Suppressor macrophage treated with lipopolysaccharide for 4 hours (primary cell): Measurements from ENCODE around the gene CAB39L.

Experiments
- DNase-seq: peaks from one replicate; pipeline ENCODE4 v3.0.0-alpha.2; 2020

Gene CAB39L

DNA sequence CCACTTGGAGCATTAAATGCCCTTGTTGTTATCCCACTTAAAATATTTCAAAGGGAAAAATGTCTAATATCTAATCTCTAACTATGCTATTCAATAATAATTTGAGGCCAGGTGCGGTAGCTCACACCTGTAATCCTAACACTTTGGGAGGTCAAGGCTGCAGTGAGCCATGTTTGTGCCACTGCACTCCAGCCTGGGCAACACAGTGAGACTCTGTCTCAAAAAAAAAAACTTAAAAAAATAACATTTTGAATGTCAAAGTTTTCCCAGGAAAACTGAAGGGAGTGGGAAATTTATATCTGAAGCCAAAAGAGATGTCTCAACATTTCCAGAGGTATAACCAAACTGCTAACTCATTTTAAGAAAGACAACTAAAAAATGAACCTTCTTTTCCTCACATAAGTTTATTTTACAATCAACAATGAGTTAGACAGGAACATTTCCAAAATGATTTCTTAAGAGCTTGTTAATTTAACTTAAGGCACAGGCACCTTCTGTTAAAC lies 47.9 kb downstream of the CAB39L start:
- DNase-seq: no peak

DNA sequence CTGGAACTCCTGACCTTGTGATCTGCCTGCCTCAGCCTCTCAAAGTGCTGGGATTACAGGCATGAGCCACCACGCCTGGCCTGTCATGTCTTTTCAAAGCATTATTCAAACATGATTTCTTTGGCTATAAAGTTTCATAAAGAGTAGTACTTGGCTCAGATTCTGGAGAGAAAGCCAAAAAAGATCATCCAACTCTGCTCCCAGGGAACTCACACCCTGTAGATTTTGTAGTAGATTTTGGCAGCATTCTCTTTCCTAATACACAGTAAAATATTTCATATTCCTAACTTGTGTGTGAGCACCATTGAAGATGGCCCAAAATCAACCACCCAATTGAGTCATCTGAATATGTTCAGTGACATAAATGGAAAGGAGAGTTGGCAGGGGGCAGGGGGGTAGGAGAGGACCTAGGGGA lies 48.4 kb downstream of the CAB39L start:
- DNase-seq: no peak

DNA sequence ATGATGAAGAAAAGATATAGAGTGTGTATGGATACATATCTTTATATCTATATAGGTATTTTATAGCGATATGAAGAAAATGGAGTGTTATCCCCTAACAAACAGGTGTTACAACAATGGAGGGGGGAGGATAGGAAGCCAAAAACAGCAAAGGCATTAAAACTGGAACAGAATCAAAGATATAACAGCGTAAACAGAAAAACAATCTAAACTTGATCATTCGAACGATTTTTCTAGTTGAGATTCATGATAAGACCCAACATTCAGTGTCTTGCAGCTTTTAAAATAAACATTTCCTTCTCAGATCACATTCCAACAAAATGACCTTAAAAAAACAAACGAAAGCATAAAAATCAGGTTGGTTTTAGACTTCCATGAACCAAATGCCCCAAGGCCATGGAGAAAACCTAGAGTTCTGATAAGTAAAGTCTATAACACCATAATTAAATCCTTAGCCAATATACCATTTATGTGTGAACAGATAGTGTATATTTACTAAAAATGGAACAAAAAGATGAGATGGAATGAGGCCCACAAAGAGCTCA lies 55.7 kb downstream of the CAB39L start:
- no peak for DNase-seq

DNA sequence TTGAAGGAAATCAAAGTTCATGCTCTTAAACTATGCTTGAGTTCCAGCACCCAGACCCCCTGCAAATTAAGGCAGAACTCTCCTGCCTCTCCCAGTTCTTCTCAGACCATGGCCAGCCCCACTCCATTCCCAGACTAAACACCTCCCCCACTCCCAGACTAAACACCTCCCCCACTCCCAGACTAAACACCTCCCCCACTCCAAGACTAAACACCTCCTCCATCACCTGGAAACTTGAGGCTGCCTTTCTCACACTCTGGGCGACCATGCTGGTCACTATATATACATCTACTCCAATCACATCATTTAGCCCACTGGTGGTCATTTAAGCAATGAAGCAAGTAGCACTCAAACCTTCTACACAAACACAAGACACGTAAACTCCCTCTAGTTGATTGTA lies 57.2 kb downstream of the CAB39L start:
- no peak for DNase-seq

DNA sequence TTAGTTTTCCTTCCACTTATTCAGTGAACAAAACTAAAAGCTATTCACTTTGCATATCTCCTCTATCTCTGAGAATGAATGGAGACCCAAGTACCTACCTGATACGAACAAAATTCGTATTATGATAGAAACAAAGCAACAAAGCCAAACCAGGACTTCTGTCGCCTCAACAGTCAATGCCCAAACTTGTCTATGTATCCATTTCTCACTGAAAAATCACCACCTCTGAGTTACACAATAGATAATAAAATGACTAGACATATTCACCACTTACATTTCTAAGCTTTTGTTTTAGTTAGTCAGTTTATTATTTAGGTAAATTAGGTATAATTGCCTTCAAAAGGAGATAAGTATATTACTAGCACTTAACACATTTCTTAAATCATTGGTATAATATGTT lies 67.7 kb downstream of the CAB39L start:
- no peak for DNase-seq

DNA sequence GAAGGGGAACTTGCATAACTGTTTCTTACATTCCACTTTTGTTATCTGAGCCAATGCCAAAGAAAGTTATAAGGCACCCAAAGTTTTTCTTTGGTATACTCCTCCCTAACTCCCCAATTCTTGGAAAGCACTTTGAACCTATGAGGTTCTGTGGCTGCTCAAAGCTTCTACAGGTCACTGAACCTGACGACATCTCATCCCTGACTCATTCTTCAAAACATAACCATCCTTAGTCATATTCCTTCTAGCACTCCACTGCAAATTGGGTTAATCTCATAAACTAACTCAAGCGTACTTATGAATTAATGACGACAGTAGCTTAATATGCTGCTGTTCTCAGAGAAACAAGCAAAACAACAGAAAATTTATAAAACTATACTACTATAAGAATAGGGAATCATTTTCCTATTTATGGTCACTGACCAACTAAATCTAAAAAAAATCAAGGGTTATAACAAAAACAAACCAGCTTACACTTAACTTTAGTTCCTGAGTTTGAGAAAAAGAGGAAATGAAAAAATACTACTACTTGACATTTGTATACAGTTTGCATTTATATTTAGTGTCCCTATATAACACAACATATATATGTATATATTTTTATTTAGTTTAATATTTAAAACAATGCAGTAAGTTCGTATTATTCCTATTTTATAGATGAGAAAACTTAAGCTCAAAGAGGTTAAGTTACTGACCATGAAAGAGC lies 69.1 kb downstream of the CAB39L start:
- DNase-seq: peak; percentile 27

DNA sequence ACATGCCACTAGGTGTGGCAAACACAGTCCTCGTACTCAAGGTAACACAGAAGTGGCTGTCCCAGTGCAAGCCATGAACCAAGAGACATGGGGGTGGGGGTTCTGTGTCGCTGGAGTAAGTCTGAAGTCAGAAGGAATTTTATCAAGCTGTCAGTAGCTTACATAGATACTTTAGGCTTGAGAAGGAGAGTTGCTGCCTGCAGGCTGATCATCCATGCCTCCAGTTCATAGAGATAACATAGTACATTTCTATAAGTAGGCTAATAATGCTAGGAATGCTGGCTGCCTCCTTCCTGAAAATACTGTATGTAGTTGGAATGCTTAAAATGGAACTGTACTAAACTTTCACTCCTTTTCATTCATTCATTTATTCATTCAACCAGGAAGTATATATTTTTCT lies 70.1 kb downstream of the CAB39L start:
- DNase-seq: no peak

DNA sequence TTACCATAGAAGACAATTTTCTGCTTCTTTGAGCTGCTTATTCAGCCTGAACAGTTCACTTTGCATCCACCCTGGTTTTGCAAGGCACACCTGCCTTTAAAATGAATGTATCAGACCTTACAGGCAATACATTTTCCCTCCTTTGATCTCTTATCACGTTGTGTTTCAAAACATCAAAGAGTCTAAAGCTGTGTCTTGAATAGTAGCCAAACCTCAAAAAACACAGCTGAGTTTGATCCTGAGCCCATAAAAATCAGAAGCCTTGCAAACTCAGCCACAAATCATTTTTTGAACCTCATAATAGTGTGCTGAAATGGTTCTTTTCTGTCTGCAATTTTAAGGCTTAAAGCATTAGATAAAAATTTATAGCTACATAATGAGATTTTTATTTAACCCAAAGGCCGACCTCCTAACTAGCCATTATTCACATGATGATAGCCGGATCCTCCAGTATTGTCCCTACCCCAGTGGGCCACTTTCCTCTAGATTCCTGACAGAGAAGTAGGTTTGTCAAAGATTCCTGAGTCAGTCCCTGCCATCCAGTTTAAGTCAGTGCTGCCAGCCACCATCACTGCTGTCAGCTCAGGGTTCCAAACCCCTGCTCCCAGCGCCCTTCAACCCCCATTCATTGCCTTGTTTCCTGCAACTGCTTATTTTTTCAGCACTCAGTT lies 71.8 kb downstream of the CAB39L start:
- no peak for DNase-seq

DNA sequence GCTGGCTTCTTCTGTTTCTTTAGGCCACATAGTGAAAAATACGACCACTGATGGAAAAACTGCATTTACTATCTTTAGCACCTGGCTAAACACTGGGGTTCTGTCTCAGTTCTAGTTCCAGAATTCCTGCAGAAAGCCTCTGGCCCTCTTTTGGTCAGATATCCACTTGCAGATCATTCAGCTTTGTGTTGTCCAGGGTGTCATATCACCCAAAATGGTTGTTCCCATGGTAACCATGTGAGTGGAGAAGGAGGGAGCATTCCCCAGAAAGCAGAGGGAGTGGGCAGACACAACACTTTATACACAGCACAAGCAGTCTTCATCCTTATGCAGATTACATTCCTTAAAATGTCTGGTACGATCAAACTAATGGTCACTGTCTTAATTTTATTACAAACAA lies 73.5 kb downstream of the CAB39L start:
- no peak for DNase-seq

DNA sequence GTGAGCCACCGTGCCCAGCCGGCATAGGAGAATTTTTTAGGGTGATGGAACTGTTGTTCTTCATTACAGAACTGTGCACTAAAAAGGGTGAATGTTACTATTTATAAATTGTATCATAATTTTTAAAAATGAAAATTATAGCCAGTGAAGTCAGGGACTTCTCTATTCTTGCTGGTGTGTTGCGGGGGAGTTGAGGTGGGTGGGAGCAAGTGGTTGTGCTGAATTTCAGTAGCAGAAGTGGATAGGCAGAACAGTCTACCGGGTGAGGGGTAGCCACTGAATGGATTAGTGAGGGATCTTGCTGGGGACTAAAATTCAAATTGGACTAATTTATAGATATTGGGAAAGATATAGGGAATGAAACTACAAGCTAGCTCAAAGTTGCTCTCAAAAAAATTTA lies 74.0 kb downstream of the CAB39L start:
- DNase-seq: peak; percentile 9

DNA sequence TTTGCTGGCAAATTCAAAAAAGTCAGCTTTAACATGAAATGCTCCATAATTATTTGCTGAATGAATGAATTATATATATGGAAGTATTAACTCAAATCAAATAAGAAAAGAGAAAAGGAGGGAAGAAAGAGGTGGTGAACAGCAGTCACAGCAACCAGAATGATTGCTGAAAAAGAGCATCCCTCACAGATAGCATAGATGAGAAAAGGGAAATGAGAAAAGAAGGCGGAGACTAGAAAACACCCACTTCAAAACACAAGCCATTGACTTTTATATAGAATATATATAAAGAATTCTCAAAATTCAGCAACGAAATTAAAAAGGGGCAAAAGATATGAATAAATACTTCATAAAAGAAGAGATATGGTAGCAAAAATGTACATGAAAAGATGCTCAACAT lies 75.2 kb downstream of the CAB39L start:
- peak; percentile 16 for DNase-seq

DNA sequence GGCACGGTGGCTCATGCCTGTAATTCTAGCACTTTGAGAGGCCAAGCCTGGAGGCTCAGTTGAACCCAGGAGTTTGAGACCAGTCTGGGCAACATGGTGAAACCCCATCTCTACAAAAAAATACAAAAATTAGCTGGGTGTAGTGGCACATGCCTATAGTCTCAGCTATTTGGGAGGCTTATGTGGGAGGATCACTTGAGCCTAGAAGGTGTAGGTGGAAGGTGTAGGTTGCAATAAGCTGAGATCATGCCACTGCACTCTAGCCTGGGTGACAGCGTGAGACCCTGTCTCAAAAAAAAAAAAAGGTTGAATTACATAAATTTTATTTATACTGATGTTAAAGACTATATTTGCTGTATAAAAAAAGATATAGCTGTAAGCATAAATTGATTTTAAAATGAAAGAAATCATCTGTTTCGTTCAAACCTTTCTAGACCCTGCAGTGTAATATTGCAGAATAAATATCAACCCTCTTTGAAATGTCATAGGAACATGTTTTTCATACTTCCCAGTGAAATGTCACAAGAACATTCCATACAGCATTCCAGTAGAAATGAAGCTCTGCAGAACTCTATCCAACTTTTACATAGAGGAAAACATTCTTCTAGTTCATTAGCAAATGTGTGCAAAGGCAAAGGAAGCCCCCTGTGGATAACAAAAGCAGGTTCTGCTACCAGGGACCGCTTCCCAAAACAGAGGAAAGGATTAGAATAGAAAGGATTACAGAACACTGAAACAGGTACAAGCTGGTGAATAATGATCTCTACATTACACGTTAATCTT lies 76.0 kb downstream of the CAB39L start:
- DNase-seq: no peak

DNA sequence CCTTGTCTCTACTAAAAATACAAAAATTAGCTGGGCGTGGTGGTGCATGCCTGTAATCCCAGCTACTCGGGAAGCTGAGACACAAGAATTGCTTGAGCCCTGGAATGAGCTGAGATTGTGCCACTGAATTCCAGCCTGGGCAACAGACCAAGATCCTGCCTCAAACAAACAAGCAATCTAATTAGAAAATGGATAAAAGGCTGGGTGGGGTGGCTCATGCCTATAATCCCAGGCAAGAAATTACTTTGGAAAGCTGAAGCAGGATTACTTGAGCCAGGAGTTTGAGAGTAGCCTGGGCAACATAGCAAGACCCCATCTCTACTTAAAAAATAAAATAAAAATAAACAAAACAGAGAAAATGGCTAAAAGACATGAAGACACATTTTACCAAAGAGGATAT lies 77.0 kb downstream of the CAB39L start:
- no peak for DNase-seq

DNA sequence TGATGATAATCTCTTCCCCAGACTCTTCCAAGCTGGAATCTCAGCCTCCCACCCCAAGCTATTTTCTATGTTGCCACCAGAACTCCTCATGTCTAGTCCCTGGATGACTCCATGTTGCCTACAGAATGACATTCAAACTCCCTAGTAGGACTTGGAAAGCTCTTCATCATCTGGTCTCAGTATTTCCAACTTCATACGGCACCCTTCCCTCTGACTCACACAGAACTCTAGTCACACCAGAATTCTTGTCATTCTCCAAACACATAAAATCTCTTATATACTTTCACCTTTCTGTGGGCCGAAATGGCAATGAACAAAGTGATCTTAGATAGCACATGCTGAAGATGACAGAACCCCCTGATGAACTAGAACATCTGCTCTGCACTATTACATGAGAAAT lies 86.2 kb downstream of the CAB39L start:
- no peak for DNase-seq

DNA sequence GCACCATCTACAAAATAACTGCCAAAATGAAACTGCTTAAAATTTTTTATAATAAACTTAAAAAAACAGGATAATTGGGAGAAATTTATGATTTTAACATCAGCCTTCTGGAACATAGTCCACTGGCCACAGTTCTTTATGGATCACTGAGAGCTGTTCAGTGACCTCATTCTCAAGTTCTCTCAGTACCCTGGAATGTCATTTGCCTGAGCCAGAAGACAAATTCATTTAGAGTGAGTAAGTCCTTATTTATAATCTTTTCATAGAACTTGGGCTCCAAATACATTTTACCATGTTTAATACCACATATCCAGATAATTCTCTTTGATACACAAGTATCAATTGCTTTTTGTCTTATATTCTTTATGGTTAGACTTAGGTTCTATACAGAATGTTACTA lies 87.6 kb downstream of the CAB39L start:
- no peak for DNase-seq

DNA sequence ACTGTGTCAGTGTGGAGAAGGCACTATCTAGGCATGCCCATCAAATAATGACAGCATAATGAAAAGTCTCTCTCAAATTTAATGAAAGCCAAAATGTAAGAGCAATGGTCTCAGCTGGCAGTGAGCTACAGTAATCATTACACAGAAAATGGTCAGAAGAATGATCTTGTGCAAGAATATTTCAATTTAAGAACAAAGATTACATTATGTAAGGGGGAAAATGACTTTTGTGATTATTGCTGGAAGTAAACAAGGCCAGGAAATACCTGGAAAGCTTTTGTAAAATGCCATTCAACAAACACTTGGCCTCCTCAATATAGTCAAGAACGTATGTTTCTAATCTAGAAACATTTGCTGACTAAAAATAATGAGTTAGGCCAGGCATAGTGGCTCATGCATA lies 89.1 kb downstream of the CAB39L start:
- no peak for DNase-seq

DNA sequence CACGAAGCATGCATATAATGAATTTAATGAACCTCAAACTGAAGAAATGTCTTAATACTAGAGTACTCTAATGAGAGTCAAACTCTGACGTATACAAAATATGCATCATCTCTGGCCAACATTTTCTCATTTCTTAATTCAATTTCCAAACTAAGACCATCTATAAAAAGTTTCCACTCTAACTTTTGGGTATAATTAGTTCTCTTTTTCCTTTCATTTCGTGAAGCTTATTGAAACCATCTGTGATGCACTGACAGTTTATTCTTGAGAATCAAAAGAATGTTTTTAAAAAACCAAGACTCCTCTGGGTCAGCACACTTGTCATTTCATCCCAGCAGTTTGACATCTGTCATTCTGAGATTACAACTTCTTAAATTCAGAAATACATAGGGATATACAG lies 90.0 kb downstream of the CAB39L start:
- DNase-seq: no peak

DNA sequence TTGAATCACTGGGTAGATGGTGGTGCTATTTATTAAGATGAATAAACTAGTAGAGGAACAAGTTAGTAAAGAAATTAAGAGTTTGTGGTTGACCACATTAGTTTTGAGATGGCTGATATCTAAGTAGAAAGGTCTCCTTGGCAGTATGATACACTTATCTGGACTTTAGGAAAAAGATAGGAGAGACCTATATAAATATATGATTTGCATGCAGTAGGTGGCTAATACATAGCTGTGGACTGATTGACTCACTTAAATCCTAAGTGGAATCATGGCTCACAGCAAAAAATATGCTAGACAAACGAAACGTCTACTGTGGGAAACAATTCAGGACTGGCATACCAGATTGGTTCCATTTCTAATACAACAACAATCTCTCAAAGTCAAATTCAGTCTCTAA lies 92.0 kb downstream of the CAB39L start:
- no peak for DNase-seq

DNA sequence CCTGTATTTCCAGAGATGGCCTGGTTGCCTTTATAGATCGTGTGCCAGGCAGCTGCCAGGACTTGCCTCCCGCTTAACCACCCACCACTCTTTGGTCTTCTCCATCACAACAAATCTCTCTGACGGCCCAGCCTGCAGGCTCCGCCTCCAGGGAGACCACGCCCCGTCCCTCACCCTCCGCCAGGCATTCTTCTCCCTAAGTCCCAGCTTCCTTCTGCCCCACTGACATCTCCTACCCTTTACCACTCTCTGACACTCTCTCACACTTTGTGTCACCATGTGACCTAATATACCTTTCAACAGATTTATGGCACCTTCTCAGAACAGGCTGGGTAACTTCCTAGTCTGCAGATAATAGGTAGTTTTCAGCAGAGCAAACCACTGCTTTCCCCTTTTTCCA lies 95.1 kb downstream of the CAB39L start:
- DNase-seq: no peak

DNA sequence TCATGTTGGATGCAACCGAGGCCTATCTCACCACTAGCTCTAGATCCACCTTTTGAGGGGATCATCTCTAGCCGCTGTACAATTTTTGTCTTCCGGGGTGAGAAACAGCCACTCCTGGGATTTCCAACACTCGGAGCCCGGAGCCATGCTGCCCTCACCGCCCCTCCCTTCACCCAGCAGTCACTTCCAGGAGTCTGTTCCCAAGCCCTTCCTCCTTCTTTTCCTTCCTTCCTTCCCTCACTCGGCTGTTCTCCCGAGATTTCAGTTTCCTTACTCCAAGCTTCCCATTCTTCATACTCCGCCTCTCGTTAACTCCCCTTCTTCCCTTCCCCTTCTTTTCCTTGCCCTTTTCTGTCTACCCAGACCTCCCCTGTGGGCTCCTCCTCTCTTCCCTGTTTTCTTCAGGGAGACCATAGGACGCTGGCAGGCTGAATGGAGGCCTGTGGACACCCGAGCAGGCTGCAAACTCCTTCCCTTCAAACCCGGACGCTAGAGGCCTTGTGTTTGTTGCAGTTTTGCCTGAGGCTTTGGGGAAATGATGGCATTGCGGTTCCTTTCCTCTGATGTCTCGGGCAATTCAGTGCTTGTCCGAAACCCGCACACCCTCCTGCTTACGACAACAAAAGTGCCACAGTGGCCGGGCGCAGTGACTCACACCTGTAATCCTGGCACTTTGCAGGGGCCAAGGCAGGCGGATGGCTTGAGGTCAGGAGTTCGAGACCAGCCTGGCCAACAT lies 96.0 kb downstream of the CAB39L start:
- no peak for DNase-seq

DNA sequence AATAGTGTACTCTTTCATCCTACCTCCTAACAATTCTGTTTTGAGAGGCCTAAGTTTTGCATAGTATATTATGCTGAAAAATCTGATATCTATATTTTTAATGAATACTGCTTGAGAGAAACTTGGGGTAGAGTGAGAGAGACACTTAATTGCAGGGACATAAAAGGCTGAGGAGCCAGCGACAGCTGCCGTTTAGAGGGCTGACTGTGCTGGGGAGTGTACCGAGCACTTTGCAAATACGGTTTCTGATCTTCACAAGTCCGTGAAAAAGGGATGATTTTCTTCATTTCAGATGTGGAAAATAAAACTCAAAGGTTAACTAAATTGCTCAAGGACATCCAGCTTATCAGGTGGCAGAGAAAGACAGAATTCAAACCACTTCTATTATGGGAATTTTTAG lies 97.4 kb downstream of the CAB39L start:
- DNase-seq: no peak

DNA sequence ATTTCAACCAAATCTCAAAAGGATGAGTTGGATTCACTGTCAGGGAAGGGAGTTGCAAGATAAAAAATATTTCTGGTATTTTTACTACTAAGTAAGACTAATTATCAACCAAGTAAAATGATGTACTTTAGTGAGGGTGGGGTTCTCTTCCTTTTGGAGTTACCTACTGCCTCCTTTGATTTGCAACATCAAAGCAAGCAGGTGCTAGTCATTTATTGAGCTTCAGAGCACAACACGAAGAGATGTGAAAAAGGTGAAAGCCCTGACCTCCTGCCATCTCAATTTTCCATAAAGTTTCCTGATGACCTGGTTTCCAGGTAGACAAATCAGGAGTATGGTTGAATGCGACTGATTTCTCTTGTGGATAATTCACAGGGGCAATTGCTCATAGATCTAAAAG lies 100.1 kb downstream of the CAB39L start:
- DNase-seq: no peak

DNA sequence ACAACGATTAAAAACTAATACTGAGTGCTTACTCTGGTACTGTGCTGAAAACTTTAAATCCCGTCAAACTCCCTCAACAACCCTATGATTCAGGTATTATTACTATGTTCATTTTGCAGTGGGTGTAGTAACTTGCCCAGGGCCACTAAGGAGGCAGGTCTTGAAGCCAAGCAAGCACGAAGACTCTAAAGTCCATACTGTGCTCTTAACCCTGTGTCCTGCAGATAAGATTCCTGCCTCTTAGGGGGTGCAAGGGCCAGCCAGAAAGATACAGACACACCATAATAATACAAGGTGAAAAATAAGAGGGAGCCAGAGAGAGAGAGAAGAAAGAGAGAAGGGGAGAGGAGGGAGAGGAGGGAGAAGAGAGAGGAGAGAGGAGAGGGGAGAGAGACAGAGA lies 100.6 kb downstream of the CAB39L start:
- no peak for DNase-seq
